ENCODE results near the gene SALL3.

DNA sequence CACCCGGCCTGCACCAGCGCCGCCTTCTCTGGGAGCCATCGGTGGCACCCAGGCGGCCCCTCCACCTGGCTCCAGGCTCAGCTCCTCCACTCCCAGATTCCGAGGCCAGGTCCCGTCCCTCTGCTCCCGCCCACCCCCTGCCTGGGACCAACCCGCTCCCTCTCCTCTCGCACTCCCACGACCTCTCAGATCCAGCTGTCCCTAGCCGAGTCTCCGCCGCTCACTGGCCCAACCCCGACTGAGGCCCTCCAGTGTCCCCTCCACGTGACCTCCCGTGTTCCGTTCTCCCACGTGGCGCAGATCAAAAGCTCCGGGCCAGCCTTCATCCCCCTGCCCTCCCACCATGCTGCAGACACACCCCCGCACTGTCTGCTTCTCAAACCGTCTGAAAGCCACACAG lies 14.4 kb upstream of the SALL3 start:
- TF ChIP-seq POLR2AphosphoS5 (IDR thresholded peaks at IDR 0.05), result no peak
- TF ChIP-seq POLR2A (IDR thresholded peaks at IDR 0.05), result no peak
- TF ChIP-seq, protein P1, sequence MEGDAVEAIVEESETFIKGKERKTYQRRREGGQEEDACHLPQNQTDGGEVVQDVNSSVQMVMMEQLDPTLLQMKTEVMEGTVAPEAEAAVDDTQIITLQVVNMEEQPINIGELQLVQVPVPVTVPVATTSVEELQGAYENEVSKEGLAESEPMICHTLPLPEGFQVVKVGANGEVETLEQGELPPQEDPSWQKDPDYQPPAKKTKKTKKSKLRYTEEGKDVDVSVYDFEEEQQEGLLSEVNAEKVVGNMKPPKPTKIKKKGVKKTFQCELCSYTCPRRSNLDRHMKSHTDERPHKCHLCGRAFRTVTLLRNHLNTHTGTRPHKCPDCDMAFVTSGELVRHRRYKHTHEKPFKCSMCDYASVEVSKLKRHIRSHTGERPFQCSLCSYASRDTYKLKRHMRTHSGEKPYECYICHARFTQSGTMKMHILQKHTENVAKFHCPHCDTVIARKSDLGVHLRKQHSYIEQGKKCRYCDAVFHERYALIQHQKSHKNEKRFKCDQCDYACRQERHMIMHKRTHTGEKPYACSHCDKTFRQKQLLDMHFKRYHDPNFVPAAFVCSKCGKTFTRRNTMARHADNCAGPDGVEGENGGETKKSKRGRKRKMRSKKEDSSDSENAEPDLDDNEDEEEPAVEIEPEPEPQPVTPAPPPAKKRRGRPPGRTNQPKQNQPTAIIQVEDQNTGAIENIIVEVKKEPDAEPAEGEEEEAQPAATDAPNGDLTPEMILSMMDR (IDR thresholded peaks at IDR 0.05), result no peak
- TF ChIP-seq EP300 (IDR thresholded peaks at IDR 0.05), result no peak

Measured in suprapubic skin (tissue), 4 donors.